NCI-H2196 (cell line): ENCODE measurements around the gene BAZ2B.

Source experiments
- DNase-seq: peaks from one replicate; lab custom pipeline; 2025; ENCODE audit not compliant: unreplicated experiment; lab: John Stamatoyannopoulos, UW

Gene BAZ2B

DNA sequence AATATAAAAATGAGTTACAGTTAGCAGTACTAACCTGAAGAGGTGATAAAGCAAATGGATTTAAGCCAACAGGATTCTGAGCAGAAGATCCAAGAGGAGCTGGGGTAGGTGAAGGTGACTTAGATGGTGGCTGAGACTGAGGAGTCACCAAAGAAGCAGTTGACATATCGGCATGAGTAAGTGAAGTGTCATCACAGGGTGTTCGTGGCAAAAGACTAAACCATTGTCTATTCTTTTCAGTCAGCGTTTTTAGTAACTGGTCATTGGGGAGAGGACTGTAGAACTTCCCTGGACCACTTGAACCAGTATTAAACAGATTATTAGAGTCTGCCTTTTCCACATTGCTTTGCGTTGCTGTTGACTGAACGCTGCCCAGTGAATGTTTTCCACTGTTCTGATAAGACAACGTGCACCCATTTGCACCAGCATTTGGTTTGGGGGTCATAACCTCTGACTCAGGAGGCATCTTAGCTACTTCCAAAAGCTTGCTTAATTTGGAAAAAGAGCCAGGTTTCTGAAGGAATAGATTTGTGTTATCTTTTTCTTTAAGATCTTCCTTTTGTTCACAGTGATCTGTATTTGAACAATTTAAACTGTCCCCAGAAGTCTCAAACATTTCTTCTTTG lies 266.6 kb downstream of the BAZ2B start:
- DNase-seq: no peak

DNA sequence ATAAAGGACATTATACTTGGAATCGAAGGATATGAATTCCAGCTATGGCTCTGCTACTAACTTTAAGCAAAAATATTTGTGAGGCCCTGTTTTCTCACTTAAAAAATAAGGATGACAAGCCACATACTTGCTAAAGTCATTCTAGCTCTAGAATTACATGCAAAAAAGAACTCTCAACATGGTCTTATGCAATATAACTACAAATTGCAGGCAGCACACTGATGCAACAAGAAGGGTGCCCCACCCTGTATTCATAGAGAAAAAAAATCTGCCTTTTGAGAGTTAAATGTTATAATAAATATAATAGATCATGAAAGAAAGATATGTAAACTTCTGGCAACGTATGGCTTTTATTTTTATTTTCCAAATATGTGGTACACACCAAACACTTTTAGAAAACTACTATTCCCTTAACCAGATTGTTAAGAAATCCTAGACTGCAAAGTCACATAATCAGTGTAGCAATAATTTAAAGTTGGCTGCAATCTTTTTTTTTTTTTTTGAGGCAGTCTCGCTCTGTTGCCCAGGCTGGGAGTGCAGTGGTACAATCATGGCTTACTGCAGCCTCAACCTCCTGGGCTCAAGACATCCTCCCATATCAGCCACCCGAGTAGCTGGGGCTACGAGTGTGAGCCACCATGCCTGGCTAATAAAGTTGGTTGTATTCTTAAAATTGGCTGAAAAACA lies 289.6 kb downstream of the BAZ2B start:
- no peak for DNase-seq

DNA sequence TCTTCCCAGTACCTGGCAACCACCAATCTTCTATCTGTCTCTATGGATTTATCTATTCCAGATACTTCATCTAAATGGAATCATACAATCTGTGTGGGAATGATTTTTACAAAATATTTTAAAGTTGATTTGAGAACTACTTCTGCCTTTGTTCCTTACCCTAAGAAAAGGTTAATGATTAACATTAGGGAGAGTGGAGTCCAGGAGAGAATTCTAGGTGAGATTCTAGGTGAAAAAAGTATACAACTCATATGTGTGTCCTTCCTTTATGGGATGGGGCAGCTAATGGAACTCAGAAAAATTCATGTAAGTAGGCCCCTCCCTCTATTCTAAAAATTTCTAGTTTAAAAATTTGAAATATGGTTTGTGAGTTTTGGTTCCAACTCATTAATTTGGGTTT lies 293.9 kb downstream of the BAZ2B start:
- DNase-seq: no peak

DNA sequence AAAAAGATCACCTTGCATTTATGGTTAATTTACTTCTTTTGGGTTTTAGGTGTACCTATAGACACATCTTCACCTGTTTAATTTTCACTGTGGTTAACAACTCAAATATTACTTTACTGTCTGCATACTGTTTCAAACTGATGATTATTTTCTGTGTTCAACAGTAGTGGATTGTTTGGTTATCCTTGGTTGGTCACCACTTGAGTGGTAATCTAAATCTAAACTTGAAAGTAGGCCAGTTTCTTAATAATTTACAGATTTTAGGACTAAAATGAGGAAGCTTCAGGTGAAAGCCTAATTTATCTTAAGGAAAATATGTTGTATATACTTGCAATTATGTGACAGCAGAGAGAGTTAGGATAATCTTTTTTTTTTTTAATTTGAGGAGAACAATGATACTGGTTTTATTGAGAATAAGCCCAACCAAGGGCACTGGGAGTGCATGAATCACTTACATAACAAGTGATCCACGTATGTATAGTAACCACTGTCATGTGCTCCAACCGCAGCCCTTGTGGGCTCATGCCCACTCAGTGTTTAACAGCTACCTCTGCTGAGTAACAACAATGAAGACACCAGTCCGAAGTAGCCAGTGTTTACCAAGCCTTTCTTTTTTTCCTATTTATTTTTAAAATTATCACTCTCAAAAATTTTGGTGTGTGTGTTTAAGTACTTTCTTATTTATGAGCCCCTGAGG lies 298.8 kb downstream of the BAZ2B start:
- DNase-seq: no peak

DNA sequence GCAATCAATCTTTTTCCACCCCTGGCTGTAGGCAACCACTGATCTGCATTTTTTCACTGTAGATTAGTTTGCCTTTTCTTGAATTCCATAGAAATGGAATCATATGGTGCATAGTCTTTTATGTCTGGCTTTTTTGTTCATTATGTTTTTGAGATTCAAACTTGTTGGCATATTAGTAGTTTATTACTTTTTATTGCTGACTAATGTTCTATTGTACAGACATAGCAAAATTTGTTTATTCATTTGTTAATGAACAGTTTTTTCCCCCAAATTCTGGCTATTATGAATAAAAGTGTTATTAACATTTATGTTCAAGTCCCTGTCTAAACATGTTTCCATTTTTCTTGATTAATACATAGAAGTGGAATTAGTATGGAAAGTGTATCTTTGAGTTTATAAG lies 308.4 kb downstream of the BAZ2B start:
- DNase-seq: no peak

DNA sequence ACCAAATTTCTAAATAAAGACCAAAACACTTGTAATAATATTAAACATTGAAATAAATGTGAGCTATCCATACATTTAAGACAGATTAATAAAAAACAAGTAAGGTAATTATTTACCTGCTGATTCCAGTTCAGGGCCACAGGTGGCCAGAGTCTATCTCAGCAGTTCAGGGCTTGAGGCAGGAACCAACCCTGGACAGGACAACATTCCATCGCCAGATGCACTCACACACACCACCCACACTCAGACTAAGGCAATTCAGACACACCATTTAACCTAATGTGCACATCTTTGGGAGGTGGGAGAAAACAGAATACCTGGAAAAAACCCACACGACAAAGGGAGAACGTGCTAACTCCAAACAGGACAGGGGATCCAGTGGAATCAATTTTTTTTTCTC lies 315.8 kb downstream of the BAZ2B start:
- DNase-seq: no peak

DNA sequence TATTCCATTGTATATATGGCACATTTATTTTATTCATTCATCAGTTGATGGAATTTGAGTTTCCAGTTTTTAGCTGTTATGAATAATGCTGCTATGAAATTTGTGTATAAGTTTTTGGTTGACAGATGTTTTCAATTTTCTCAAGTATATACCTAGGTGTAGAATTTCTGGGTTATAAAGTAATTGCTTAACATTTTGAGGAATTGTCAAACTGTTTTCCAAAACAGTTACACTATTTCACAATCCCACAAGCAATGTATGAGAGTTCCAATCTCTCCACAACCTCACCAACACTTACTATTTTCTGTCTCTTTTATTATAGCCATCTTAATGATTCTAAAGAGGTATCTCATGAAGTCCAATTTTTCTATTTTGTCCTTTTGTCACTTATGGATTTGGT lies 317.4 kb downstream of the BAZ2B start:
- DNase-seq: no peak

DNA sequence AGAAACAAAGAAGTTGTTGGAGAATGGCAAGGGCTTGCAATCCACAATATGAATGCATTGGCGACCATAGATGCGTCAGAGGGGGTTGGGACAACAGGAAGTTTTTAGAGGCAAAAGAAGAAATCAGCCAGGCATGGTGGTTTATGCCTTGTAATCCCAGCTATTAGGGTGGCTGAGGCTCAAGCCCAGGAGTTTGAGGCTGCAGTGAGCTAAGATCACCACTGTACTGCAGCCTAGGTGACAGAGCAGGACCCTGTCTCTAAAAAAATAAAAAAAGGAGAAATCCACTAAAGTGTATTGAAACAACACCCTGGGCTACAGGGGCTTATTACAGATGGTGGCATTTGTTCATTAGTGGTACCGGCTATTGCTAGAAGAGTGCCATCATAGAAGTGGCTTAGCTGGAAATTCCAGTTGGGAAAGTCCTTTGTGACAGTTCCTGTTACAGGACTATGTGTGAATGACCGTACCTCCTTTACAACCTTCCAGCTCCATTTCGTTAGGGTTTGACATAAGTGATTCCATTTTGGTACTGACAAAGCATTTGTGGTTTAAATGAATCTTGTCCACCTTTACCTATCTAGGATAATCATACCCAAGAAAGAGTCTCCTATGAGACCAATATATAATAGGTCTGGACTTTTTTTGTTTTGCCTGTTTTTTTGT lies 319.2 kb downstream of the BAZ2B start:
- DNase-seq: no peak

DNA sequence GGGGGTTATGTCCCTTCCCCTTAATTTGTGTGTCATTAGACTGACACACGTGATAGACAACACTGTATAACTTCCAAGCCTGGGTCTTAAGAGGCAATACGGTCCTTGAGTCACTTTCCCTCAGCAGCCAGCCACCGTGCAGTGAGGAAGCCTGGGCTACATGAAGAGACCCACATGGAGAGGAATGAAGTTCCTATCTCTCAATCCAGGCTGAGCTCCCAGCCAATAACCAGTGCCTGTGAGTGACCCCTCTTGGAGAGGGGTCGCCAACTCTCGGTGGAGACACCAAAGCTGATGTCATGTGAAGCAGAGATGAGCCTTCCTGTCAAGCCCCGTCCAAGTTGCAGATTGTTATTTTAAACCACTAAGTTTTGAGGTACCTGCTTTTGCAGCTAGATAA lies 324.2 kb downstream of the BAZ2B start:
- no peak for DNase-seq

DNA sequence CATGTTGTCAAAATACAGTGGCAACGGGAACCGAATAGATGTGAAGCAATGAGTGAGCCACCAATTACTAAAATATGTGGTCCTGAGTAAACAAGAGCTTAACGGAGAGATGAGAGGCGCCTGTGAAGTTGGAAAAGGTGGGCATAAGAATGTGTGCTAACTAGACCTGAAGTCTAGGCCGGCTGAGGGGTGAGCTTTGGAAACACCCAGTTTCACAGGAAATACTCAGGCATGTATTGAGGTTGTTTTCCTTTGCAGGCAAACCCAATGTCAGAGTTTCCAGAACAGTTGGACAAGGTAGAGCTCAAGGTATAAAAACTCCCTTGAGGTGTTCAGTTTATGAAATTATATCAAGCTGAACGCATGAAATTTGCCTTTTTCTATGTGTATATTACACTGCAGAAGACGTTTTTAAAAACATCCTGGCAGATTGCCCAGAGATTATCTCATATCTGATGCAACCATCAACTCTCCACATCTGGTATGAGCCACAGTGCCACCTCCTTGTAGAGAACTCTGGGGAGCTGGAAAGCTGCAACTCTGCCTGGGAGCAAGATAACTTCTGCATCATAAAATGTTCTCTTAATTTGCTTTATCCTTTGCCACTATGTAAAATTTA lies 325.9 kb downstream of the BAZ2B start:
- DNase-seq: peak; percentile 72

DNA sequence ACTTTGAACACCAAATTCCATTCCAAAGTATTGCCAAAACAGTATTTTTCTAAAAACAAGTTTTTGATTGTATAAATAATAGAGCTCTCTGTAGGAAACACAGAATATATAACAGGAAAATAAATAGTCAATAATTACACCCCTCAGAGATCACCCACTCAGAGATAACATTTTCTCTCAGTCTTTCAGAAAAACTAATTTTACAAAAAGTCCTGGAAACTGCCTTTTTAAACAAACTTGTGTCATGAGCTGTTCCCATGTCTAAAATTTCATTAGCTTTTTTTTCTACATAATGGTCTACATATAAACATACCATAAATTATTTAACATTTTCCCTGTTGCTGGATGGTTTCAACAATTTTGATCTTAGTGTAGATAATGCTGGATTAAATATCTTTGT lies 328.6 kb downstream of the BAZ2B start:
- DNase-seq: no peak

DNA sequence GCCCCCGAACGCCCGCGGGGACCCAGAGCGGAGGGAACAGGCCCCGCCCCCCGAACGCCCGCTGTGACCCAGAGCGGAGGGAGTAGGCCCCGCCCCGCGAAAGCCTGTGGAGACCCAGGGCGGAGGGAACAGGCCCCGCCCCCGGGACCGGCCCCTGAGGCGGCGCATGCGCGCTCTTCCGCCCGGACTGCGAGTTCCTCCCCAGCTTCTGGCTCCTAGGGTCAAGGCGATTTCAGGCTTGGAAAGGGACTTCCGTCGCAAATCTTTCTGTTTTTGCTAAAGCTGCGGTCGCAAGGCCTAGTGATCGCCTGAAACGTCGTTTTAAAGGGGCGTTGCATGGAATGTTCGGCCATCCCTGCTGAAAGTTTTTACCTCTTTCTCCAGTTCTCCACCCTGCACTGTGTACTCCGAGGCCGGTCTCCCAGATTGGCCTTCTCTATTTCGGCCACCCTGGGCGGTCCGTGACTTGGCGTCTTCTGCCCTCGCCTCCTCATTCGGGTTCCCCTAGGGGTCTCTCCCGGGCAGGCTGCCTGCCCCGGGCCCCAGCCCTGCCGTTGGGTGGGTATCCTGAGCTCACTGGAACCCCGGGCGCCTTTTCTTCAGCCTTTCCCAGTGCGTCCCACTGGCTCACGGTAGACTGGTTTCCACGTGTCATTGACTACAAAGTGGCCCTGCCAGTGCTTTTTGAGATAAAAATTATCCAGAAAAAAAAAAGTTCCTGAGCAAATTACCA lies 329.5 kb downstream of the BAZ2B start:
- peak; percentile 99 for DNase-seq

DNA sequence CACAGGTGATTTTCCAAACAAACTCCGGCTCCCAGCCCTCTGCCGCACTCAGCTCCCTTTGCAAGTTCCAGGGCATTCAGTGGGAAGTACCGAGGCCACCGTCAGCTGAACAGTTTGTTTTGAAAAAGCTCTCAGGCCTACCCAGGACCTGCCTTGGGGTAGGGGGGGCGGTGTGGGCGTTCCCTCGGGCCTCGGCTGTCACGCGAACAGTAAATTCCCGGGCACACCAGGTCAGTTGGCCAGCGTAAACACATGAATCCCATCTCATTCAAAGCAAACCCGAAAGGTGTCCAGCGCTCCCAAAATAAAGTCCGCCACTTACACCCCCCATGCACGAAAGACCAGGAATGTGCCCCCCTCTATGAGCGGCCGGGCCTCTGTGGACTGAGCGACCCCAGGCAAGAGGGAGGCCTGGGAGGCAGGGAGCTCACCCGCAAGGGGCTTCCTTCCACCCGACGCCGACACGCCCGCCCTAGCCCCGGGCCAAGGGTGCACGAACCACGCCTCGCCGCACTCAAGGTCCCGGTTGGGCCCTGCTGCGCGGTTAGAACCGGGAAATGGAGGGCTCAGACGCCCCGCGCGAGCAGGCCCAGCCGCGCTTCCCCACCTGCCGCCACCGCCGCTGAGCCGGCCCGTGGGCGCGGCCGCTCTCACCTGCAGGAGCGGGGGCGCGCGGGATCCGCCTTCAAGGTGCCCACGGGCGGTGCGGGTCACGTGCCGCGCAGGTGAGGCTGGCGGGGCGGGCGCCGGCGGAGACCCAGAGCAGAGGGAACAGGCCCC lies 330.2 kb downstream of the BAZ2B start, which contains the start of gene WDSUB1:
TSS of gene WDSUB1 (minus strand) at position 775 of the 780 bp plus-strand sequence. CDS start 3,634 bp downstream, outside the sequence.
- DNase-seq: peak; percentile 51

DNA sequence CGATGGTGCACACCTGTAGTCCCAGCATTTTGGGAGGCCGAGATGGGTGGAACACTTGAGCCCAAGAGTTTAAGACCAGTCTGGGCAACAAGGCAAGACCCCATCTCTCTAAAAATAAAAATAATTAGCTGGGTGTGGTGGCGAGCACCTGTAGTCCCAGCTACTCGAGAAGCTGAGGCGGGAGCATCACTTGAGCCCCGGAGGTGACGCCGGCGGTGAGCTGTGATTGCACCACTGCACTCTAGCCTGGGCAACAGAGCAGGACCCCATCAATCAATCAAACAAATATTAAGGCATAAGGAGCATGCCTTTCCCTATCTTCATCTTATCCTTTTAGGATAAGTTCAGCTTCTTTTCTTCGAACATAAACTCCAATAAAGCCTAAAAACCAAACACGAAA lies 330.9 kb downstream of the BAZ2B start:
- no peak for DNase-seq

DNA sequence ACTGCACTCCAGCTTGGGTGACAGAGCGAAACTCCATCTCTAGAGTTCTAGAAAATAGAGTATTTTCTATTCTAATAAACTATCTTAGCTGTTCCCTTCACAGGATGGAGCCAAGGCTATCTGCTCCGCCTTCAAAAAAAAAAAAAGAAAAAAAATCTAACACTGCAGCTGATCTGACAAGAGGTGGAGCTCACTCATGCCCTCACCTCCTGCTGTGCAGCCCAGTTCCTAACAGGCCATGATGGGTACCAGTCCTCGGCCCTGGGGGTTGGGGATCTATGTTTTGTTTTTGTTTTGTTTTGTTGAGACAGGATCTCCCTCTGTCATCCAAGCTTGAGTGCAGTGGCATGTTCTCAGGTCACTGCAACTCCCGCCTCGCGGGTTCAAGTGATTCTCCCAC lies 332.8 kb downstream of the BAZ2B start:
- DNase-seq: no peak

DNA sequence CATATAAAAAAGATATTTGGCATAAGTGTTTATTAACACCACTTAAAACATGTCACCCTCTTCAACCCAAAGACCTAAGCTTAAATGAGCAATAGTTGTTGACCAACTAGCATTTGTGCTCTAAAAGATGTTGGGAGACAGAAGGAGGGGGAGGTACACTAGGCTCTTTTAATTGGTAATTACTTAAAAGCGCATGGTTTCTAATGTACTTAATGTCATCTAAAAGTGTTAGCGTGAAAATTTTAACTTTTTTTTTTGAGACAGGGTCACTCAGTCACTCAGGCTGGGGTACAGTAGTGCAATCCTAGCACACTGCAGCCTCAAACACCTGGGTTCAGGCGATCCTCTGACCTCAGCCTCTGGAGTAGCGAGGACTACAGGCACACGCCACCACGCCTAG lies 335.3 kb downstream of the BAZ2B start:
- DNase-seq: no peak

DNA sequence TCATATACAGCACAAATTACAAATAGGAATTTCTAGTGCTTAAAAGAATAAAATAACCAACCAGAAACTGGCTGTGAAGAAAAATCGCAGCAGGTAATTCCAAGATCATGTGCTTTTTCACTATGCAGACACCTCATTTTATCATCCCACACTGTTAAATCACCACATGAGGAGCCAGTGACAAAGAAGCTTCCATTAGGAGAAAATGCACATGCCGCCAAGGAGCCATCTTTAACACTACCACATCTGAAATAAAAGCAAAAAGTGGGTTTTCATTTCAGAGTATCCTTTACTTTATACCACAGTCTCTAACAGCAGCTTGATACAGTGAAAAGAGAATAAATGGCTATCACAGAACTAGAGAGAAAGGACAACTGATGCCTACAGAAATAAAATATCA lies 336.6 kb downstream of the BAZ2B start:
- no peak for DNase-seq

DNA sequence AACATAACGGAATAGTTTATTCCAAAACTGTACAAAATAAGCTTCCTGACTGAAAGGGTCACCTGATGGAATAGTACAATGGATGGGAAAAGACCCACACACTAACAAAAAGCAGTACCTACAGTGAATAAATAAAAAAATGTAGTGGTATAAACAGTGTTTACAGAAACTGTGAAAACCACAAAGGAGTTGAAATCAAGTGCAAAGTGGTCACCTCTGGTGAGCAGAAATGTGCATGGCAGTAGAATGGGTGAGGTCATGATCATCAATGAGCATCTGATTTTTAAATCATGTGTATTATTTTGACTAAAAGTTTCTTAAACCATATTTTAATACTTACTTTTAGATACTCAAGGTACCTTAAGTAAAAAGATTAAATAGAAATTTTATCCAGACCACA lies 341.2 kb downstream of the BAZ2B start:
- no peak for DNase-seq

DNA sequence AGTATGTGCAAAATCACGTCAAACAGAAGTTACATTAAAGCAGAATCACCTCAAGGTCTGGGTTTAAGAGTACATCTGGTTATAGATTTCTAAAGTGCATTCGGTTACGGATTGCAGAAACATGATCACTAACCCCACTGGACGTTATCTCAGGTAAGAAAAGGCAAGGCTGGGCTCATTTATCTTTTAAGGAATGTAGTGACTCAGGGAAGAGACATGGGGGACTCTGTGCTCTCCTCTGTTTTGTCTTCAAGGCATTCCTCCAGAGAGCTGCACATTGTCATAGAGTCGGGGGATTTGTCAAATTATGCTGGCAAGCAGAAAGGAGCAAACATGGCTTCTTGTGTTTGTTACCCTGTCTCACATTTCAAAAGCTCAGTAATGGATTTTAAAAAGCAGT lies 344.2 kb downstream of the BAZ2B start:
- no peak for DNase-seq
